ENCODE data around the gene NUP205. TPM values are rescaled to one million over a fixed set of nuclear protein-coding genes. Genes with fewer than 3 reads are reported as not detected.

The NUP205 gene
- total RNA-seq (2021; fragmentation: NEBNext Ultra II Directional; extraction: Animal tissue kit (Norgen Biotek cat#: 25700)): 10 to 100 TPM; 32.3 to 54.7 (median 49.9) TPM
- long read RNA-seq, full-length matches to known transcripts: 3 of 14 reads
- long read RNA-seq, partial matches to known transcripts: 10 of 14 reads
- long read RNA-seq, other reads (novel, unspliced or antisense): 1 of 14 reads

GRCh38 chr7:135557455-135558336 lies at the start of gene NUP205:
Gene NUP205, plus strand, starts transcription at chr7:135557917. Its CDS starts 28 bp downstream, at chr7:135557945.
- Mint-ChIP-seq H3K27ac (no peak within 1 kb of the TSS), H3K36me3 (ENCODE audit: low read depth) (no peaks in the 10 kb centered on the region), H3K27me3 (ENCODE audit: insufficient read depth) (no peaks in the 10 kb centered on the region; the same call in 1 of the 2 replicates), H3K9me3 (no peaks in the 10 kb centered on the region), H3K4me3 (no peak within 1 kb of the TSS), H3K4me1 (ENCODE audit: low read depth) (peaks cover 14% of the 10 kb centered on the region)
- TF ChIP-seq CTCF (IDR thresholded peaks at IDR 0.05): no peak
- DNase-seq: peak; percentile 71

GRCh38 chr7:135508883-135509588 lies 48.7 kb upstream of the NUP205 start:
- Mint-ChIP-seq H3K27ac (no peak overlapping the region), H3K36me3 (ENCODE audit: low read depth) (no peaks in the 10 kb centered on the region), H3K27me3 (ENCODE audit: insufficient read depth) (no peaks in the 10 kb centered on the region; the same call in 1 of the 2 replicates), H3K4me3 (no peak overlapping the region), H3K9me3 (no peaks in the 10 kb centered on the region), H3K4me1 (ENCODE audit: low read depth) (peaks cover 16% of the 10 kb centered on the region)
- peak; percentile 19 for DNase-seq
- no peak for TF ChIP-seq CTCF (IDR thresholded peaks at IDR 0.05)

GRCh38 chr7:135509589-135509838 lies 48.2 kb upstream of the NUP205 start:
- no peaks in the 10 kb centered on the region for H3K9me3 Mint-ChIP-seq
- no peak for TF ChIP-seq CTCF (IDR thresholded peaks at IDR 0.05)
- H3K27me3 Mint-ChIP-seq (ENCODE audit: insufficient read depth): no peaks in the 10 kb centered on the region; the same call in 1 of the 2 replicates
- peaks cover 16% of the 10 kb centered on the region for H3K4me1 Mint-ChIP-seq (ENCODE audit: low read depth)
- no peaks in the 10 kb centered on the region for H3K36me3 Mint-ChIP-seq (ENCODE audit: low read depth)
- no peak for DNase-seq
- no peak overlapping the region for H3K27ac Mint-ChIP-seq
- no peak overlapping the region for H3K4me3 Mint-ChIP-seq

GRCh38 chr7:135509839-135510591 lies 47.7 kb upstream of the NUP205 start, which contains the start of gene CNOT4:
Gene CNOT4, minus strand, starts transcription at chr7:135510102. Its CDS starts 71,771 bp downstream, at chr7:135438331.
- H3K36me3 Mint-ChIP-seq (ENCODE audit: low read depth): no peaks in the 10 kb centered on the region
- no peak for TF ChIP-seq CTCF (IDR thresholded peaks at IDR 0.05)
- peaks cover 16% of the 10 kb centered on the region for H3K4me1 Mint-ChIP-seq (ENCODE audit: low read depth)
- H3K9me3 Mint-ChIP-seq: no peaks in the 10 kb centered on the region
- H3K27ac Mint-ChIP-seq: no peak within 1 kb of the TSS
- no peak within 1 kb of the TSS for H3K4me3 Mint-ChIP-seq
- H3K27me3 Mint-ChIP-seq (ENCODE audit: insufficient read depth): no peaks in the 10 kb centered on the region; the same call in 1 of the 2 replicates
- DNase-seq: peak; percentile 93

GRCh38 chr7:135510592-135511183 lies 47.0 kb upstream of the NUP205 start:
- Mint-ChIP-seq H3K9me3 (no peaks in the 10 kb centered on the region), H3K4me3 (no peak overlapping the region), H3K4me1 (ENCODE audit: low read depth) (peaks cover 16% of the 10 kb centered on the region), H3K27ac (no peak overlapping the region), H3K36me3 (ENCODE audit: low read depth) (no peaks in the 10 kb centered on the region), H3K27me3 (ENCODE audit: insufficient read depth) (no peaks in the 10 kb centered on the region; the same call in 1 of the 2 replicates)
- peak; percentile 36 for TF ChIP-seq CTCF (IDR thresholded peaks at IDR 0.05)
- peak; percentile 33 for DNase-seq
